ENCODE data around the gene ZNF148.

ZNF148 gene

DNA sequence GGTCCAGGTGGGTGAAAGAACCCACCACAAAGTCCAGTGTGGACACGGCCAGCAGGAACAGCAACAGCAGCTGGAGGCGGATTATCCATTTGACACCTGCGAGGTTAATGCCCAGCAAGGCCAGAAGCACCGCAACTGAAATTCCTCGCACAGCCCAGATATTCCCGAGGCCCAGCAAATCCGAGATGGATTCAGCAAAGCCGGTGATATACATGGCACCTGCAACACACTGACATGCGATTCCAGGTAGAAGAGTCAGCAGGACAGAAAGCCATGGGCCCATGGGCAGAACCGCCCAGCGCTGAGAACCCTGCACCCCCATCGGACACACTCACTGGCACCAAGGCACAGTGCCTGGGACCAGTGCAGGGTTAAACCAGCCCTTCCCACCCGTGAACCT lies 197.4 kb downstream of the ZNF148 start:
- no peak for TF ChIP-seq CTCF (IDR thresholded peaks at IDR 0.05; ENCODE audit: control extremely low read depth, extremely low read depth, low read depth, missing control alignments)
- no peak for DNase-seq (ENCODE audit: extremely low spot score)
- CTCF ChIA-PET = interaction anchor here (0.9 kb wide), 1 partner anchor 10 kb away, joined by 3 read pairs; no protein-coding TSS in a partner anchor
- POLR2A ChIA-PET = no interaction called here
